ENCODE measurements around the gene BMS1. TPM values are rescaled to one million over a fixed set of nuclear protein-coding genes. Genes with fewer than 3 reads are reported as not detected.
"Not testable (repeated sequence)": the region's sequence is repeated elsewhere in the genome, so short reads cannot be mapped to it uniquely, and the experiment has no call there.

The BMS1 gene
- total RNA-seq, 2 donors from 2014 or later: 8.0 to 8.6 TPM

- Histone ChIP-seq H3K27me3 (peaks cover 0 to 5% of the 10 kb centered on the region in 2 donors), H3K9me3 (no peaks in the 10 kb centered on the region), H3K4me1 (peaks cover 10% of the 10 kb centered on the region), H3K36me3 (replicated peaks in 1 of 2; ENCODE audit: insufficient read depth in 1 of 2, low read depth in 2 of 2) (no peaks in the 10 kb centered on the region), H3K27ac (no peak overlapping the region), H3K4me3 (no peak overlapping the region)
- intact Hi-C loops (cut with DNase I): no loop called here
- ATAC-seq (peak; percentile 99), DNase-seq (peak; percentile 77 to 85 (median 80))
- no peak for TF ChIP-seq POLR2A (IDR thresholded peaks at IDR 0.05)
- peak; percentile 53 to 83 (median 75) for TF ChIP-seq CTCF (IDR thresholded peaks at IDR 0.05)
- WGBS, 2 donors: 2% methylated on average over 34 to 87 of the region's 87 CpGs
Measured at GRCh38 chr10:42866115-42866995, 83.8 kb downstream of the BMS1 start.

GRCh38 chr10:42867571-42867970 lies 85.0 kb downstream of the BMS1 start:
- TF ChIP-seq POLR2A (IDR thresholded peaks at IDR 0.05): no peak
- no peak for TF ChIP-seq CTCF (IDR thresholded peaks at IDR 0.05)
- H3K36me3 ChIP-seq (replicated peaks in 1 of 2; ENCODE audit: insufficient read depth in 1 of 2, low read depth in 2 of 2): no peaks in the 10 kb centered on the region
- H3K27me3 ChIP-seq: peaks cover 0 to 5% of the 10 kb centered on the region in 2 donors
- 87 to 92% methylated on average over 9 of the region's 9 CpGs for WGBS, 2 donors
- intact Hi-C loops (cut with DNase I): no loop called here
- ATAC-seq: no peak
- no peaks in the 10 kb centered on the region for H3K9me3 ChIP-seq
- DNase-seq: no peak
- H3K27ac ChIP-seq: no peak overlapping the region
- peaks cover 10% of the 10 kb centered on the region for H3K4me1 ChIP-seq
- H3K4me3 ChIP-seq: no peak overlapping the region

GRCh38 chr10:42868530-42868929 lies 85.9 kb downstream of the BMS1 start:
- H3K9me3 ChIP-seq: no peaks in the 10 kb centered on the region
- 73 to 81% methylated on average over 9 of the region's 9 CpGs for WGBS, 2 donors
- no peak overlapping the region for H3K27ac ChIP-seq
- ATAC-seq: no peak
- intact Hi-C loops (cut with DNase I): no loop called here
- DNase-seq: no peak
- no peaks in the 10 kb centered on the region for H3K36me3 ChIP-seq (replicated peaks in 1 of 2; ENCODE audit: insufficient read depth in 1 of 2, low read depth in 2 of 2)
- TF ChIP-seq POLR2A (IDR thresholded peaks at IDR 0.05): no peak
- no peak overlapping the region for H3K4me3 ChIP-seq
- peaks cover 10% of the 10 kb centered on the region for H3K4me1 ChIP-seq
- H3K27me3 ChIP-seq: peaks cover 0 to 5% of the 10 kb centered on the region in 2 donors

GRCh38 chr10:42869977-42870350 lies 87.4 kb downstream of the BMS1 start:
- peaks cover 0 to 5% of the 10 kb centered on the region in 2 donors for H3K27me3 ChIP-seq
- 71 to 80% methylated on average over 8 to 9 of the region's 9 CpGs for WGBS, 2 donors
- DNase-seq (no peak), ATAC-seq (no peak)
- no peaks in the 10 kb centered on the region for H3K36me3 ChIP-seq (replicated peaks in 1 of 2; ENCODE audit: insufficient read depth in 1 of 2, low read depth in 2 of 2)
- no peak overlapping the region for H3K4me3 ChIP-seq
- H3K9me3 ChIP-seq: no peaks in the 10 kb centered on the region
- no peak overlapping the region for H3K27ac ChIP-seq
- peaks cover 10% of the 10 kb centered on the region for H3K4me1 ChIP-seq
- intact Hi-C loops (cut with DNase I): loop anchor here (5.0 kb wide), 1 partner anchor 232 kb away; no protein-coding TSS in a partner anchor
- TF ChIP-seq CTCF (IDR thresholded peaks at IDR 0.05) (no peak), POLR2A (IDR thresholded peaks at IDR 0.05) (no peak)

GRCh38 chr10:42871138-42871641 lies 88.6 kb downstream of the BMS1 start:
- H3K36me3 ChIP-seq (replicated peaks in 1 of 2; ENCODE audit: insufficient read depth in 1 of 2, low read depth in 2 of 2); H3K27ac ChIP-seq; H3K9me3 ChIP-seq; ATAC-seq; H3K27me3 ChIP-seq; H3K4me3 ChIP-seq; DNase-seq; H3K4me1 ChIP-seq: not testable (repeated sequence)
- intact Hi-C loops (cut with DNase I): loop anchor here (5.0 kb wide), 1 partner anchor 231 kb away; no protein-coding TSS in a partner anchor
- WGBS, 2 donors: 52 to 59% methylated on average over 8 to 13 of the region's 13 CpGs

All from body of pancreas (tissue), 4 donors.